GM20431 (cell line): ENCODE results near the gene TRIM22.
"Not testable (repeated sequence)": the region's sequence is repeated elsewhere in the genome, so short reads cannot be mapped to it uniquely, and the experiment has no call there.

Experiments
- in situ Hi-C: fragments of 300-500 bp; cut with MseI, MboI; formaldehyde crosslinking; loops from one replicate; pipeline ENCODE4 v1.15.0; 2020; ENCODE audit warnings: low sequenced_read_pairs; ENCODE audit not compliant: unreplicated experiment

Gene TRIM22

DNA sequence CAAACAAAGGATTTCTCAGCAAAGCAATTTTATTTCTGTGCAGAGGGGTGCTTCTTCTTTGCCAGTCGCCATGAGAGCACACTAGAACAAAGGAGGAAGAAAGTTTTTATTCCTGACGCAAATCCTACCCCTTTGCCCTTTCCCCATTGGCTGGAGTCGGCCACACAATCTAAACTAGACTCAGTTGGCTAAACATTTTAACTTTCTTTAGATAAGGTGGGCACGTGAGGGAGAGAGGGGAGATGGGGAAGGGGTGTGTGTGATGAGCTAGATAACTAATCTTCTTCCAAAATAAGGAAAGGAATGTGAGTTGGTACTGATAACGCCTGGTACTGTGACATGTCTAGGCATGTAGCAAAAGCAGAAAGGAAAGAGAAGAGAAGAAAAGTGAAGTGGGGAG, 626 bp downstream of the TRIM22 start:
- in situ Hi-C loops, result no loop called here

DNA sequence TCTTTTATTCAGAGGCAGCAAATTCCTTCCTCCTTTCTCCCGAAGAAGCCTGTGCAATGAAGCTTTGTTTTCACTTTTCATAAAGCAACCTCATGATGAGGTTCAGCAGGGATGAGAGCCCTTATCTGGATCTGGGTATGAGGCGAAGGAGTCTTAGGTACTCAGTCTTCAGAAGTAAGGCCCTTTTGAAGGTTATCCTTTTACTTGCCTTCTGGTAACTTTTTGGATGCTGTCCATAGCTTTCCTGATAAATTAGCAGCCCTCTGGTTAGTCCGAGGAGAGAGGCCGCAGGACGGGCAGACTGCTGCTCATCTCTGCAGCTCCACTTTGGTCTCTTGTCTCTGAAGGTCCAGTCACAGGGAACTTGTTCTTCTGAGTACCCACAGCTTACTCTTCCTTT, 1.1 kb downstream of the TRIM22 start:
- in situ Hi-C loops, result no loop called here

DNA sequence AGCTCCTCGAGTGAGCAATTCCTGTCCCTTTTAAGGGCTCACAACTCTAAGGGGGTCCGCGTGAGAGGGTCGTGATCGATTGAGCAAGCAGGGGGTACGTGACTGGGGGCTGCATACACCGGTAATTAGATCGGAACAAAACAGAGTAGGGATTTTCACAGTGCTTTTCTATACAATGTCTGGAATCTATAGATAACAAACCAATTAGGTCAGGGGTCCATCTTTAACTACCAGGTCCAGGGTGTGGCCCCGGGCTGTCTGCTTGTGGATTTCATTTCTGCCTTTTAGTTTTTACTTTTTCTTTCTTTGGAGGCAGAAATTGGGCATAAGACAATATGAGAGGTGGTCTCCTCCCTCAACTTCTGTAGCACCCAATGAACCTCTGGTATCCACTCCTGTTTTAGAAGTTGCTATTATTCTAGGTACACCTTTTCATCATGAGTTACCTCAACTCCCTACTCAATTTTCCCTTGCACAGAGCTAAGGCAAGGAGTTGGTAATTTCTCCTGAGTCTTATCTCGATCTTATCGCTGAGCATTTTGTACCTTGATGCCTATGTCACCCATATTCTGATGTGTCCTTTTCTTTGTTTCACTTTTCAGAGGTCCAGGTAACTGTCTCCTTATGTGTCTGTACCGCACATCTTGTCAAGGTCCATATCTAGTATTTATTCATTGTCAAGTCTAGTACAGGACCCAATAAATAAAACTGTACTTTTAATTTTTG, 1.8 kb downstream of the TRIM22 start:
- in situ Hi-C loops, result not testable (repeated sequence)

DNA sequence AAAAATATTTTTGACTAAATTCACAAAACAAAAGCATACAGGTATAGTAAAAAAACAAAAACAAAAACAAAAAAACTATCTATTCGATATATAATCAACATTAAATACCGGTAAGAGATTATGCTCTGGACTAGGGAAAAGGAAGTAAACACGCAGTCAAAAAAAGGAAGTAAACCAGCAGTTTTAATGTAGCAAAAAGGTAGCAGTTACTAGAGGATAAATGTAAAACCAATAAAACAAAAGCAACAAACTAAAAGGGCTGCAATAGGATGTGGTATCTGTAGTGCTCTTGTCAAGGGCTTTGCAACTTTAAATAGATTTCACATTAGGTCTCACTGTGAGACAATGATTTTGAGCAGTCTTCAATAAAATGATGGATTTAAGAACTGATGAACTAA, 2.4 kb downstream of the TRIM22 start:
- in situ Hi-C loops, result no loop called here

DNA sequence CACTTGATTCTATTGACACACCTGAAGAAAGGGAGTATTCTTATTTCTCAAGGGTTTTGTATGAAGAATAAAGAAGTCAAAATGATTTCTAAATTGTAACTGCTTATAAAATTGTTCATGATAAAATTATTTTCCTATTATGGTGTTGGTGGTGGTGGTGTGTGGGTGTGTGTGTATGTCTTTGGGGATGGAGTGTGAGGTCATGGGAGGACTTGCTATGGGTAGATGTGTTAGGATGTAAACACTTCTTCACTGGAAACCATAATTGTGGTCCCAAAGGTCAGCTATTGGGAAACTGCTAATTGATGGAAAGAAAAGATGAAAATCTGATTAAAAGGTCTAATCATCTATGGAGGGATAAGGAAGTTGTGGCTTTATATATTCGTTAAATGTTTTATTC, 5.1 kb downstream of the TRIM22 start:
- in situ Hi-C loops, result no loop called here

DNA sequence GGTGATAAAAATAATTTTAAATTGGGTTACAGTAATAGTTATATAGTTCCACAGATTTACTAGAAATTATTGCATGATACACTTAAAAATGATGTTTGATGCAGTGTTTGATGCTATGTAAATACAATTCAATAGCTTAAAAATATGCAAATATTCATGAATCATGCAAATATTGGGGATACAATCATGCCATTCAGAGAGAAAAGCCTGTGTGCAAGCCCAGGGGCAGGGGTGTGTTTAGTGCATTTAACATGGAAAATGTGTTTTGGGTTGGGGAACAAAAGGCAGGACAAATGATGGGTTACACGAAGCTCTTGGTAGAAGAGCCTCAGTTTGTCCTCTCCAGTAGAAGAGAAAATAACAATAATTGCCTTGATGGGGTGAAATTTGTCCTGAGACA, 6.0 kb downstream of the TRIM22 start:
- in situ Hi-C loops, result no loop called here

DNA sequence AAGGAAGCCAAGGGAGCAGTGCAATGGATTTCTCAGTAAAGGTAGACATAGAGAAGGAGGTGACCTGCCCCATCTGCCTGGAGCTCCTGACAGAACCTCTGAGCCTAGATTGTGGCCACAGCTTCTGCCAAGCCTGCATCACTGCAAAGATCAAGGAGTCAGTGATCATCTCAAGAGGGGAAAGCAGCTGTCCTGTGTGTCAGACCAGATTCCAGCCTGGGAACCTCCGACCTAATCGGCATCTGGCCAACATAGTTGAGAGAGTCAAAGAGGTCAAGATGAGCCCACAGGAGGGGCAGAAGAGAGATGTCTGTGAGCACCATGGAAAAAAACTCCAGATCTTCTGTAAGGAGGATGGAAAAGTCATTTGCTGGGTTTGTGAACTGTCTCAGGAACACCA, 6.6 kb downstream of the TRIM22 start:
- in situ Hi-C loops, result no loop called here

DNA sequence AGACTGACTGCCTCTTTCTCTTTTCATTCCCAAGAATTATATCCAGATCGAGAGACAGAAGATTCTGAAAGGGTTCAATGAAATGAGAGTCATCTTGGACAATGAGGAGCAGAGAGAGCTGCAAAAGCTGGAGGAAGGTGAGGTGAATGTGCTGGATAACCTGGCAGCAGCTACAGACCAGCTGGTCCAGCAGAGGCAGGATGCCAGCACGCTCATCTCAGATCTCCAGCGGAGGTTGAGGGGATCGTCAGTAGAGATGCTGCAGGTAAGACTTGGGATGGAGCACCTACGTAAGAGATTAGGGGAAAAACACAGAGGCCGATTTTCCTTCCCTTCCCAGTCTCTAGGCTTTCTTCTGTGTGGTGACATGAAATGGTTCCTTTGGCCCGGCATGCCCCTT, 8.7 kb downstream of the TRIM22 start:
- in situ Hi-C loops, result no loop called here

DNA sequence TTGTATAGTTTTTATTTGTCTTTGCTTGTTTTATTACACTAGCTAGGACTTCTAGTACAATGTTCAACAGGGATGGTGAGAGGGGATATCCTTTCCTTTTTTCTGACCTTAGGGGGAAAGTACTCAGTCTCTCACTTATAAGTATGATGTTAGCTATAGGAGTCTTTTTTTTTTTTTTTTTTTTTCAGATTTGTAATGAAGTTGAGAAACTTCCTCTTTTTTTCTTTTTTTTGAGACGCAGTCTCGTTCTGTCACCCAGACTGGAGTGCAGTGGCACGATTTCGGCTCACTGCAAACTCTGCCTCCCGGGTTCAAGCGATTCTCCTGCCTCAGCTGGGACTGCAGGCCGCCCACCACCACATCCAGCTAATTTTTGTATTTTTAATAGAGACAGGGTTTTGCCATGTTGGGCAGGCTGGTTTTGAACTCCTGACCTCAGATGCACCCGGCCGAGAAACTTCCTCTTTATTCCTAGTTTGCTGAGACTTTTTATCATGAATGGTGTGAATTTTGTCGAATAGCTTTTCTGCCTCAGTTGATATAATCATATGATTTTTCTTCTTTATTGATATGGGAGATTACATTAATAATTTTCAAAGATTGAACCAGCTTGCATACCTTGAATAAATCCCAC, 10.9 kb downstream of the TRIM22 start:
- in situ Hi-C loops, result no loop called here

DNA sequence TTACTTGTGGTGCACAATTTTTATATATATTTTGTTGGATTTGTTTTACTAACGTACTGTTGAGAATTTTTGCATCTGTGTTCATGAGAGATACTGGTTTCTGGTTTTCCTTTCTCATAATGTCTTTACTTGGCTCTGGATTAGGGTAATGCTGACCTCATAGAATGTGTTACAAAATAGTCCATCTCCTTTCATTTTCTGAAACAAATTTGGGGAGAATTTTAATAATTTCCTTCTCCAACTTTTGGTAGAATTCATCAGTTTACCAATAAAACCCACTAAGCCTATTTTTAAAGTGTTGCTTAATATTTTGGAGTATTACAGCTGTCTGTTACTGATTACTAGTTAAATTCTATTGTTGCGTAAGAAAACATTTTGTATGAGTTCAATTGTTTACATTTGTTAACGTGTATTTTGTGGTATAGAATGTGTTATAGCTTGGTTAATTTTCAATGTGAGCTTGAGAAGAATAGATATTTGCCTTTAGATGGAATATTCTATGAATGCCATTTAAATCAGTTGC, 11.5 kb downstream of the TRIM22 start:
- in situ Hi-C loops, result no loop called here

DNA sequence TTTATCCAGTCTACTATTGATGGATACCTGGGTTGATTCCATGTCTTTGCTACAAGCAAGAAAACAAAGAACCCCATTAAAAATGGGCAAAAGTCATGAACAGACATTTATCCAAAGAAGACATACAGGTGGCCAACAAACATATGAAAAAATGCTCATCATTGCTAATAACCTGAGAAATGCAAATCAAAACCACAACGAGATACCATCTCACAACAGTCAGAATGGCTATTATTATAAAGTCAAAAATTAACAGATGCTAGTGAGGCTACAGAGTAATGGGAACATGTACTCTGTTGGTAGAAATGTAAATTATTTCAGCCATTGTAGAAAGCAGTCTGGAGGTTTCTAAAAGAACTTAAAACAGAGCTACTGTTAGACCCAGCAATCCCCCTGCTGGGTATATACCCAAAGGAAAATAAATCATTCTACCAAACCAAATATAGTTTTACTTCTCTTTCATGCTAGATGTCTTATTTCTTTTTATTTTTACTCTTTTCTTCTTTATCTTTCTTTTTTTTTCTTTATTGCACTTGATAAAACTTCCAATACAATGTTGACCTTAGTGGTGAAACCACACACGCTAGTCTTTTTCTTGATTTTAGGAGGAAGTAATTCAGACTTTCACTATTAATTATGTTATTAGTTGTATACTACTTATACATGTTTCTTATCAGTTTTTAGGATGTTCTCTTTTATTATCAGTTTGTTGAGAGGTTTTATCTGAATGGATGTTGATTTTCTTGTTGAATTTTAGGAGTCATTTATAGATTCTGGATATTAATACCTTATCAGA, 14.3 kb downstream of the TRIM22 start:
- in situ Hi-C loops, result no loop called here

DNA sequence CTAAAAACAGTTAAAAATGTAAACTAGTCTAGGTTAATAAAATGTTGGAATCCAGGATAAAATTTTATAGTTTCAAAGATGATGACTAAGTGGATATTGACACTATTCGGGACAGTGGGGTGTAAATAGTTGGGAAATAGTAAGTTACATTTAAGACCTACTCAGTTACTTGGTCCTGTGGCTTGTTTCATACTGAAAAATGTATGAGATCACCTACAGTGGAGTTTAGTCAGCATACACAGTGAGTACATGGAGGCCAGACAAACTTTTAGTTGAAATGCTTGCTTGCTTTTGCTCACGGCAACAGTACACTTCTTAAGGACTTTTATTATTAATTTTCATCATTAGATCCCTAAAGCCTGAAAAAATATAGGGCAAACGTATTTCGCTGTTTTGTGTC, 16.1 kb downstream of the TRIM22 start:
- in situ Hi-C loops, result no loop called here

DNA sequence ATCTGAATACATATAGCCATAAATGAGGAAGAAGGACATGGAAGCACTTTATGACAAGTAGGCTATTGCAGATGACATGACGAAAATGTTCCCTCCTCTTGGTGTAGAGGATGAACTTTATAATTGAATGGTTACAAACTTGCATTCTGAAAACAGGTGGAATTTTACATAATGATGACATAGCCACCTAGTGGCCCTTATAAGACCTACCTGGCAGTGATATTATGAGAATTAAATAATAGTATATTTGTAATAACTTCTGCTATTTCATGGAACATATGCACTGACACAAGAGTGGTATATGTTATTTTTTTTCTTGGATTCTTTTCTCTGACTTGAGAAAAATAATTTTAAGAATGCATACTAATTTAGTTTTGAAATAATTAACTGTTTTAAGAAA, 22.9 kb downstream of the TRIM22 start:
- in situ Hi-C loops, result no loop called here

DNA sequence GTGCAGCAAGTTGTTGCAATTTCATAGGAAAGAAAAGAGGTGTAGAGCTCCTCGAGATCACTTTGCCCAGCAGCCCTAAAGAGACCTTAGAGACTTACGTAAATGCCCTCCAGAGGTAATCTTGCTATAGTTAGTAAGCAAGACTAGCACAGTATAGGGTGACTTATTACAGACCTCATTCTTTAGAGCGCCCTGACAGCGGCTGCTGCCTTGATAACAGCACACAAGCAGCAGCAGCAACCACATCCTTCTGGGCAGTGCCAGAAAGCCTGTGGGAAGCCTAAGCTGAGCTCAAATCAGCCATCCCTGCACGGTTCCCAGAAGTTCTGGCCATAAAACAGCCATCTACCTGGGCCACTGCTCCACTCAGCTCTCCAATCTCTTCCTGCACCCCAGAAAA, 24.1 kb downstream of the TRIM22 start:
- in situ Hi-C loops, result no loop called here

DNA sequence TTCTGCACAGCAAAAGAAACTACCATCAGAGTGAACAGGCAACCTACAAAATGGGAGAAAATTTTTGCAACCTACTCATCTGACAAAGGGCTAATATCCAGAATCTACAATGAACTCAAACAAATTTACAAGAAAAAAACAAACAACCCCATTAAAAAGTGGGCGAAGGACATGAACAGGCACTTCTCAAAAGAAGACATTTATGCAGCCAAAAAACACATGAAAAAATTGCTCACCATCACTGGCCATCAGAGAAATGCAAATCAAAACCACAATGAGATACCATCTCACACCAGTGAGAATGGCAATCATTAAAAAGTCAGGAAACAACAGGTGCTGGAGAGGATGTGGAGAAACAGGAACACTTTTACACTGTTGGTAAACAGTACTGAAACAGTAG, 26.9 kb downstream of the TRIM22 start:
- in situ Hi-C loops, result not testable (repeated sequence)

DNA sequence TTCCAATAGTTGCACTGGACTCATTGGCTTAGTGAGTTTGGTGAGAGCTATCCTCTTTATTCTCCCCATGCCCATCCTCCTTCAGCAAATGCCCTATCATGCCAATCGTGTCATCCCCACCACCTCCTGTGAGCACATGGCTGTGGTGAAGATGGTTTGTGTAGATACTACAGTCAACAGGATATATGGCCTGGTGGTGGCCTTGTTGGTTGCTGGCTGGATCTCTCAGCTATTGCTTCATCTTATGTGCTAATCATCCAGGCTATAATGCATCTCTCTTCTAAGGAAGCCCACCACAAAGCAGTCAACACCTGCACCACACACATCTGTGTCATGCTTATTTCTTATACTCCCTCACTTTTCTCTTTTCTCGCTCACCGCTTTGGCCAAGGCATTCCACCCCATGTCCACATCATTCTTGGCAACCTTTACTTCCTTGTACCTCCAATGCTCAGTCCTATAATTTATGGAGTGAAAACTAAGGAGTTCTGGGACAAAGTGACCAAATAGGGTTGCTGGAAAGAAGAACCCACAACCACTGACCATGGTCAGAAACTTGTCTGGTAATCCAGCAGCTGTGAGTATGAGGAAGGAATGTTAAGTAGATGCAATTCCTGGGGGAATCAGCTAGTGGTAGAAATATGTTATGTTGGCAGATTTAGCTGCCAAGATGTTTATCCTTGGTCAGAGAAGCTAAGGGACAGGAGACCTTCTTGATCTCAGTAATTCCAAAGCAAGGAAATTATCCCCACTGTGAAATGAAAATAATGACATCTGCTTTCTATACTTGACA, 30.3 kb downstream of the TRIM22 start:
- in situ Hi-C loops, result no loop called here

DNA sequence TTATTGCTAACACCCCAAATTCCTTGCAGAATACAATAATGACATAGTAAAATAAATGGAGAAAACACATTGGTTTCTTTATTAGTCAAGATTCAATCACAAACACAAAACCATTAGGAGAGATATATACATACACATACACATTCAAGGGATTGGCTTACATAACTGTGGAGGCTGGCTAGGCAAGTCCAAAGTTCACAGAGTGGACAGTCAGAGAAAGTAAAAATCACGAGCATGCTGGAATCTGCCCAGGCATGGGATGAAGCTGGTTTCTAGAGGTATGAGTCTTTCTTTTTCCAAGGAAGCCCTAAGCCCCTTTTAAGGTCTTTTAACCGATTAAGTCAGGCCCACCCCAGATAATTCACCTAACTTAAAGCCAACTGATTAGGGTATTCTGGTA, 33.0 kb downstream of the TRIM22 start:
- in situ Hi-C loops, result no loop called here

DNA sequence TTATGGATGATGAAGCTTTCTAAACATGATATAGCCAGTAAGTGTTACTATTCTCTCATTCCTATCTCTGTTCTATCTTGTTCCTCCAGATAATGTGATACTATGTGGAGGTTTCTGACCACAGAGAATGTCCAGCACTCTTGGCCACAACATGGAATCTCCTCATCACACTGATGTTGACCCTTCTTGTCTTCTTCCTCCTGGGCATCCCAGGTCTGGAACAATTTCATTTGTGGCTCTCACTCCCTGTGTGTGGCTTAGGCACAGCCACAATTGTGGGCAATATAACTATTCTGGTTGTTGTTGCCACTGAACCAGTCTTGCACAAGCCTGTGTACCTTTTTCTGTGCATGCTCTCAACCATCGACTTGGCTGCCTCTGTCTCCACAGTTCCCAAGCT, 36.8 kb downstream of the TRIM22 start:
- in situ Hi-C loops, result no loop called here

DNA sequence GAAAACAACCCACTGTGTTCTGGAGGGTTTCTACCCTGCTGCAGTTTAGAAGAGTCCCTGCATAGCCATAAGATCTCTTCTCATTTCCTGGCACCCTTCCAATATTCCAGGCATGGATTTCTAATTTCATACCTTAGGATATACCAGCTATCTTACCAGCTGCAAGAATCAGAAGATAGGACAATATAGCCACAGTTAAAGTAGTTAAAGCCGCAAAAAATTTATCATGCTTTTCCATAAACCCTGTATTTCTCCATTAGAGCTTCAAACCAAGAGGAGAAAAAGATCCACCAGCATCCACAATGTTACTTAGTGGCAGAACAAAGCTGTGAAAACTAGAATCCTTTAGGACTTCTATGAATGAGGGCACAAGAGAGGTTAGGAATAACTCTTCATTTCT, 38.1 kb downstream of the TRIM22 start:
- in situ Hi-C loops, result no loop called here

DNA sequence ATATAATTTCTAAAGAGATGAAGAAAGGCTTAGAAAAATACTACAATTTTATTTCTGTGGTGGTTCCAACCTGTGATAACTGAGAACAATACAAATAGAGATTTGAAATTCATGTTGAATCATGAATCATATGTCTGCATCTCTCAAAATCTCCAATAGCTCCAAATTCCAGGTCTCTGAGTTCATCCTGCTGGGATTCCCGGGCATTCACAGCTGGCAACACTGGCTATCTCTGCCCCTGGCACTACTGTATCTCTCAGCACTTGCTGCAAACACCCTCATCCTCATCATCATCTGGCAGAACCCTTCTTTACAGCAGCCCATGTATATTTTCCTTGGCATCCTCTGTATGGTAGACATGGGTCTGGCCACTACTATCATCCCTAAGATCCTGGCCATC, 46.8 kb downstream of the TRIM22 start, which contains the start of gene OR56B1:
TSS of gene OR56B1 (plus strand) at position 53 of the 400 bp plus-strand sequence. CDS start at position 122, 69 bp downstream.
- in situ Hi-C loops, result no loop called here
